ENCODE measurements around the gene EMB.

EMB gene

GRCh38 chr5:50352382-50352781, 88.7 kb downstream of the EMB start:
- TF ChIP-seq CTCF (IDR thresholded peaks at IDR 0.05; ENCODE audit: insufficient read depth, low read length) (no peak), POLR2AphosphoS5 (IDR thresholded peaks at IDR 0.05; ENCODE audit: low read depth) (no peak), GABPA (IDR thresholded peaks at IDR 0.05; ENCODE audit: low read depth) (no peak), SPI1 (IDR thresholded peaks at IDR 0.05; ENCODE audit: borderline replicate concordance, low read depth) (no peak)
- TF ChIP-seq, protein P1, sequence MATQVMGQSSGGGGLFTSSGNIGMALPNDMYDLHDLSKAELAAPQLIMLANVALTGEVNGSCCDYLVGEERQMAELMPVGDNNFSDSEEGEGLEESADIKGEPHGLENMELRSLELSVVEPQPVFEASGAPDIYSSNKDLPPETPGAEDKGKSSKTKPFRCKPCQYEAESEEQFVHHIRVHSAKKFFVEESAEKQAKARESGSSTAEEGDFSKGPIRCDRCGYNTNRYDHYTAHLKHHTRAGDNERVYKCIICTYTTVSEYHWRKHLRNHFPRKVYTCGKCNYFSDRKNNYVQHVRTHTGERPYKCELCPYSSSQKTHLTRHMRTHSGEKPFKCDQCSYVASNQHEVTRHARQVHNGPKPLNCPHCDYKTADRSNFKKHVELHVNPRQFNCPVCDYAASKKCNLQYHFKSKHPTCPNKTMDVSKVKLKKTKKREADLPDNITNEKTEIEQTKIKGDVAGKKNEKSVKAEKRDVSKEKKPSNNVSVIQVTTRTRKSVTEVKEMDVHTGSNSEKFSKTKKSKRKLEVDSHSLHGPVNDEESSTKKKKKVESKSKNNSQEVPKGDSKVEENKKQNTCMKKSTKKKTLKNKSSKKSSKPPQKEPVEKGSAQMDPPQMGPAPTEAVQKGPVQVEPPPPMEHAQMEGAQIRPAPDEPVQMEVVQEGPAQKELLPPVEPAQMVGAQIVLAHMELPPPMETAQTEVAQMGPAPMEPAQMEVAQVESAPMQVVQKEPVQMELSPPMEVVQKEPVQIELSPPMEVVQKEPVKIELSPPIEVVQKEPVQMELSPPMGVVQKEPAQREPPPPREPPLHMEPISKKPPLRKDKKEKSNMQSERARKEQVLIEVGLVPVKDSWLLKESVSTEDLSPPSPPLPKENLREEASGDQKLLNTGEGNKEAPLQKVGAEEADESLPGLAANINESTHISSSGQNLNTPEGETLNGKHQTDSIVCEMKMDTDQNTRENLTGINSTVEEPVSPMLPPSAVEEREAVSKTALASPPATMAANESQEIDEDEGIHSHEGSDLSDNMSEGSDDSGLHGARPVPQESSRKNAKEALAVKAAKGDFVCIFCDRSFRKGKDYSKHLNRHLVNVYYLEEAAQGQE (IDR thresholded peaks at IDR 0.05; ENCODE audit: insufficient replicate concordance, low read depth), result no peak

More at GRCh38 chr5:50352382-50352781, 88.7 kb downstream of the EMB start:
- Histone ChIP-seq H3K27ac (replicated peaks) (no peak overlapping the region), H3K4me3 (replicated peaks; ENCODE audit: insufficient read depth, low read length) (no peak overlapping the region), H3K27me3 (ENCODE audit: insufficient read depth, poor library complexity, severe bottlenecking) (no peaks in the 10 kb centered on the region)
- DNase-seq (ENCODE audit: low read depth in 1 of 2, low spot score in 1 of 2), result no peak
